Endothelial cell of umbilical vein (primary cell): ENCODE data around the gene MTERF4. TPM values are rescaled to one million over a fixed set of nuclear protein-coding genes. Genes with fewer than 3 reads are reported as not detected.

Experiments
- BruUV-seq: library from RNA; stranded (reverse); fragments of 400-500 nt; replicated peaks from 2 replicates; lab custom pipeline; 2021; lab: Mats Ljungman, UMichigan
- CTCF ChIA-PET: fragments of 300-600, 350-600 bp; sonication (Branson Sonifier 250); formaldehyde crosslinking; loops from one replicate; lab custom pipeline; 2021; ENCODE audit warnings: antibody characterized with exemption, inconsistent platforms; lab: Charles Lee
- POLR2A ChIA-PET: fragments of 300-600, 350-600 bp; sonication (Branson Sonifier 250); formaldehyde crosslinking; loops from one replicate; lab custom pipeline; 2021; ENCODE audit warnings: antibody characterized with exemption, inconsistent platforms; lab: Charles Lee
- DNase-seq: peaks from one replicate; pipeline ENCODE4 v3.0.0-alpha.2; 2011; ENCODE audit warnings: low read depth, low spot score
- FAIRE-seq: peaks from 2 replicates; lab custom pipeline; 2011; peaks lifted over from hg19 to GRCh38; lab: Jason Lieb, UNC
- H2AFZ ChIP-seq: 2 replicates; pipeline ENCODE4 v1.6.0; 2012; ENCODE audit warnings: low read depth, low read length, control low read depth, inconsistent platforms
- H3K27ac ChIP-seq: 2 replicates; pipeline ENCODE4 v1.5.1; 2011; ENCODE audit warnings: low read depth, mild to moderate bottlenecking, control low read depth, low read length, moderate library complexity; ENCODE audit not compliant: insufficient read depth
- H3K27me3 ChIP-seq, 2 experiments: 2 replicates each; pipeline versions ENCODE4 v1.6.0 to v1.6.1; 2011; ENCODE audit warnings: low read length in 2 of 2, mixed read lengths in 1 of 2; ENCODE audit not compliant: control insufficient read depth in 2 of 2, insufficient read depth in 2 of 2
- H3K36me3 ChIP-seq, 2 experiments: 2 replicates in 1 of 2; 3 replicates in 1 of 2; pipeline ENCODE4 v1.5.1; 2011; ENCODE audit warnings: low read length in 2 of 2, mild to moderate bottlenecking in 1 of 2, moderate library complexity in 1 of 2; ENCODE audit not compliant: control insufficient read depth in 2 of 2, insufficient read depth in 2 of 2; ENCODE audit errors: extremely low read depth in 1 of 2
- H3K4me1 ChIP-seq: 3 replicates; pipeline ENCODE4 v1.5.1; 2011; ENCODE audit warnings: mild to moderate bottlenecking, low read length; ENCODE audit not compliant: control insufficient read depth, insufficient read depth; ENCODE audit errors: extremely low read depth
- H3K4me2 ChIP-seq: 2 replicates; pipeline ENCODE4 v1.6.1; 2011; ENCODE audit warnings: low read length, control low read depth, mixed read lengths; ENCODE audit not compliant: insufficient read depth
- H3K4me3 ChIP-seq, 3 experiments: fragments of 200-600 bp in 1 of 3; sonication (generic), shearing (Covaris generic) in 1 of 3; replicated peaks in 1 of 3; 2 replicates each; pipeline ENCODE4 v1.5.1; 2011 to 2016; ENCODE audit warnings: control low read depth in 3 of 3, low read length in 3 of 3, mild to moderate bottlenecking in 2 of 3, inconsistent platforms in 1 of 3, low read depth in 1 of 3, moderate library complexity in 1 of 3; ENCODE audit not compliant: insufficient read depth in 1 of 3
- H3K79me2 ChIP-seq: 2 replicates; pipeline ENCODE4 v1.6.0; 2012; ENCODE audit warnings: low read length, inconsistent platforms; ENCODE audit not compliant: control insufficient read depth, insufficient read depth
- H3K9ac ChIP-seq: replicated peaks from 2 replicates; pipeline ENCODE3; 2011; ENCODE audit warnings: low read length, control low read depth; ENCODE audit not compliant: insufficient read depth; ENCODE audit errors: extremely low read depth
- H3K9me1 ChIP-seq: replicated peaks from 3 replicates; pipeline ENCODE4 v1.6.0; 2011; ENCODE audit warnings: mild to moderate bottlenecking, low read length; ENCODE audit not compliant: control insufficient read depth, insufficient read depth; ENCODE audit errors: extremely low read depth
- H3K9me3 ChIP-seq: replicated peaks from 2 replicates; pipeline ENCODE4 v1.5.1; 2012; ENCODE audit warnings: low read length, inconsistent platforms; ENCODE audit not compliant: control insufficient read depth, insufficient read depth
- H4K20me1 ChIP-seq: replicated peaks from 2 replicates; pipeline ENCODE3; 2011; ENCODE audit warnings: mild to moderate bottlenecking, low read length; ENCODE audit not compliant: control insufficient read depth, insufficient read depth; ENCODE audit errors: extremely low read depth
- CTCF ChIP-seq, 2 donors: IDR thresholded peaks; 1 replicate in 1 of 2; 2 replicates in 1 of 2; pipeline ENCODE4 v1.5.1; 2011; ENCODE audit warnings: low read length in 2 of 2, mild to moderate bottlenecking in 2 of 2, moderate library complexity in 2 of 2, control low read depth in 1 of 2, inconsistent platforms in 1 of 2, low read depth in 1 of 2; ENCODE audit not compliant: insufficient read depth in 1 of 2; ENCODE audit errors: extremely low read depth in 1 of 2
- EZH2 ChIP-seq: IDR thresholded peaks from 2 replicates; pipeline ENCODE4 v1.6.1; 2012; ENCODE audit warnings: borderline replicate concordance, low read depth, mild to moderate bottlenecking, moderate library complexity, low read length, inconsistent platforms; ENCODE audit not compliant: severe bottlenecking
- FOS ChIP-seq: IDR thresholded peaks from 2 replicates; pipeline ENCODE4 v1.6.1; 2011; ENCODE audit warnings: mild to moderate bottlenecking, low read length, moderate library complexity, borderline replicate concordance; ENCODE audit not compliant: insufficient read depth
- GATA2 ChIP-seq: IDR thresholded peaks from 2 replicates; pipeline ENCODE4 v1.7.0; 2011; ENCODE audit warnings: low read depth, mild to moderate bottlenecking, moderate library complexity, mixed read lengths, low read length; ENCODE audit not compliant: insufficient read length, insufficient read depth
- JUN ChIP-seq: IDR thresholded peaks from 2 replicates; pipeline ENCODE4 v1.6.1; 2011; ENCODE audit warnings: borderline replicate concordance, low read depth; ENCODE audit not compliant: insufficient read length, insufficient read depth
- MYC ChIP-seq: IDR thresholded peaks from one replicate; pipeline ENCODE4 v1.6.1; 2011; ENCODE audit warnings: mild to moderate bottlenecking, low read depth, low read length
- POLR2A ChIP-seq: IDR thresholded peaks from 2 replicates; pipeline ENCODE4 v1.6.1; 2012; ENCODE audit warnings: low read depth, mild to moderate bottlenecking, control low read depth, low read length
- POLR2AphosphoS5 ChIP-seq: IDR thresholded peaks from 2 replicates; pipeline ENCODE4 v1.6.1; 2012; ENCODE audit warnings: low read depth, mild to moderate bottlenecking, control low read depth, low read length, moderate library complexity; ENCODE audit not compliant: insufficient read depth
- dilution Hi-C: fragments of 300-500 bp; cut with MboI; formaldehyde crosslinking; loops from one replicate; pipeline ENCODE4 v1.15.0; 2019; ENCODE audit warnings: low sequenced_read_pairs; ENCODE audit not compliant: extremely low pct_ligation_motif_present
- intact Hi-C: fragments of 100-400 bp; cut with micrococcal nuclease; formaldehyde crosslinking; loops from one replicate; pipeline ENCODE4 v1.10.0; 2022
- polyA plus RNA-seq, 4 experiments: library from polyadenylated mRNA; depleted of rRNA in 3 of 4; stranded (reverse) in 3 of 4; unstranded in 1 of 4; fragments of >200 nt; gene quantifications; 2 replicates each; pipeline versions ENCODE4 v1.2.1 to v1.2.3, GENCODE V29; 2011 to 2012; ENCODE audit warnings: missing spikeins in 1 of 4
- total RNA-seq: library from RNA; stranded (reverse); gene quantifications from 2 replicates; pipeline ENCODE4 v1.2.3, GENCODE V29; 2021
- TF ChIP-seq, protein P1 (sequence below): IDR thresholded peaks from 2 replicates; pipeline ENCODE4 v1.6.1; 2011; ENCODE audit not compliant: insufficient read depth, insufficient read length

The MTERF4 gene
- total and polyA plus RNA-seq, 2 donors (not counting 3 experiments of a cell fraction or from before 2014, with no cell fraction given): 14.7 to 27.3 TPM

DNA sequence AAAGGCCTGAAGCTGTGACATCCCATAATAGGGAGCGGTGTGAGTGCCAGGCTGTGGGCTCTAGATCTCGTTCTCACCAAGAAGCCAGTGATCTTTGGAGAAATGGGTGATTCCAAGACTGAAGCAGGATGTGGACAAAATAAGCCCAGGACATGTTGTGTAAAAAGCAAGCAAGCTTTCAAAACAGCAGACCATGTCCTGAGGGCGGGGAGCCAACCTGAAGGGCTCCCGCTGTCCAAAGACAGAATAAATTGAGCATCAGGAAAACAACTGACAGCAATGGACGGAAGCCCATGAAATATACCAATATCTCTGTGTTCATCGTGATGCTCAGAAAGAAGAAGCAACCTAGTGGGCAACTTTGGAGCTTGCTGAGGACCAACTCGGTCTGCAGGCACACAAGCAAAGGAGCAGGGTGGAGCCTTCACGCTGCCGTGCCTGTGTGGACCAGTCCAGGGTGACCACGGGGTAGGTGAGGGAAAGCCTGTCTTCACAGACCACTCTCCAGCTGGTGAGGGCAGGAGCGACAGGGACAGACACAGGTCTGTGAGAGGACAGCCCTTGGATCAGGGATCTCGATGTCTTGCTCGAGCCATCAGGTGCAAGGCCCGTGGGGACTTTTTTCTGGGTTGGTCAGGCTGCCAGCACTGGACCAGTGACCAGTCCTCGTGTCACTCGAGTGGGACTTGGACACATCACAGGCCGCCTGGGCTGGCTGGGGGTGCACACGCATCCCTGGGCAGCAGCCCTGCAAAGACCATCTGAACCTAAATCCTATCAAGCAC lies 21.5 kb downstream of the MTERF4 start:
- Histone ChIP-seq H3K9ac (no peak overlapping the region), H3K27ac (no peak overlapping the region), H4K20me1 (no peaks in the 10 kb centered on the region), H3K9me1 (no peaks in the 10 kb centered on the region), H3K4me3 (no peak overlapping the region), H3K79me2 (no peaks in the 10 kb centered on the region), H3K27me3 (no peaks in the 10 kb centered on the region), H3K4me2 (no peak overlapping the region), H2AFZ (no peak overlapping the region), H3K4me1 (no peaks in the 10 kb centered on the region), H3K9me3 (no peaks in the 10 kb centered on the region), H3K36me3 (no peaks in the 10 kb centered on the region)
- TF ChIP-seq, protein P1, sequence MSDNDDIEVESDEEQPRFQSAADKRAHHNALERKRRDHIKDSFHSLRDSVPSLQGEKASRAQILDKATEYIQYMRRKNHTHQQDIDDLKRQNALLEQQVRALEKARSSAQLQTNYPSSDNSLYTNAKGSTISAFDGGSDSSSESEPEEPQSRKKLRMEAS: no peak
- TF ChIP-seq MYC (no peak), POLR2AphosphoS5 (no peak), JUN (no peak), CTCF (IDR thresholded peaks at IDR 0.05; ENCODE audit: extremely low read depth in 1 of 2, insufficient read depth in 1 of 2, low read depth in 1 of 2, low read length in 2 of 2) (no peak), FOS (no peak), GATA2 (no peak), EZH2 (no peak), POLR2A (no peak)
- intact Hi-C loops (no loop called here), dilution Hi-C loops (no loop called here)
- ChIA-PET POLR2A (no interaction called here), CTCF (no interaction called here)
- BruUV-seq: no TSS peak
- FAIRE-seq (no peak), DNase-seq (no peak)
